Type B pancreatic cell (in vitro differentiated cells): ENCODE data around the gene NDUFA13. TPM values are rescaled to one million over a fixed set of nuclear protein-coding genes. Genes with fewer than 3 reads are reported as not detected.

Experiments
- DNase-seq: peaks from one replicate; pipeline ENCODE4 v3.0.0; 2021; ENCODE audit warnings: mixed read lengths; ENCODE audit not compliant: unreplicated experiment; ENCODE audit errors: extremely low spot score
- H3K27ac Mint-ChIP-seq: 2 replicates; pipeline ENCODE4 v1.8.0; 2021; ENCODE audit warnings: mild to moderate bottlenecking, mixed read lengths
- H3K27me3 Mint-ChIP-seq: 2 replicates; pipeline ENCODE4 v1.8.0; 2021; ENCODE audit warnings: mixed read lengths
- H3K36me3 Mint-ChIP-seq: 2 replicates; pipeline ENCODE4 v1.8.0; 2021; ENCODE audit warnings: mixed read lengths
- H3K4me1 Mint-ChIP-seq: one replicate; pipeline ENCODE4 v1.8.0; 2021; ENCODE audit warnings: mixed read lengths; ENCODE audit not compliant: unreplicated experiment
- H3K4me3 Mint-ChIP-seq: 2 replicates; pipeline ENCODE4 v1.8.0; 2021; ENCODE audit warnings: mild to moderate bottlenecking, mixed read lengths
- H3K9me3 Mint-ChIP-seq: 2 replicates; pipeline ENCODE4 v1.8.0; 2021; ENCODE audit warnings: mixed read lengths
- CTCF ChIP-seq: fragments of 200-600 bp; sonication (generic); conservative IDR thresholded peaks from 2 replicates; pipeline ENCODE4 v1.5.0; 2021; ENCODE audit warnings: antibody characterized with exemption, mild to moderate bottlenecking
- total RNA-seq: library from RNA; stranded (reverse); gene quantifications from 2 replicates; pipeline ENCODE4 v1.2.1, GENCODE V29; 2021; ENCODE audit warnings: low replicate concordance

The NDUFA13 gene
- total RNA-seq, 1 donor from 2014 or later: 396 TPM

- no peak overlapping the region for H3K4me3 Mint-ChIP-seq
- H3K4me1 Mint-ChIP-seq: no peaks in the 10 kb centered on the region
- TF ChIP-seq CTCF: no peak
- peaks cover 3% of the 10 kb centered on the region for H3K27me3 Mint-ChIP-seq
- no peaks in the 10 kb centered on the region for H3K36me3 Mint-ChIP-seq
- DNase-seq: no peak
- H3K27ac Mint-ChIP-seq: no peak overlapping the region
- H3K9me3 Mint-ChIP-seq: no peaks in the 10 kb centered on the region
Observed at GRCh38 chr19:19547674-19548336, 31.8 kb downstream of the NDUFA13 start.

- no peaks in the 10 kb centered on the region for H3K4me1 Mint-ChIP-seq
- DNase-seq: no peak
- no peaks in the 10 kb centered on the region for H3K9me3 Mint-ChIP-seq
- no peak overlapping the region for H3K27ac Mint-ChIP-seq
- TF ChIP-seq CTCF: no peak
- peaks cover 3% of the 10 kb centered on the region for H3K27me3 Mint-ChIP-seq
- H3K36me3 Mint-ChIP-seq: no peaks in the 10 kb centered on the region
- H3K4me3 Mint-ChIP-seq: no peak overlapping the region
Observed at GRCh38 chr19:19548915-19549759, 33.1 kb downstream of the NDUFA13 start.

GRCh38 chr19:19549804-19550464, 33.9 kb downstream of the NDUFA13 start:
- no peak for TF ChIP-seq CTCF
- H3K4me3 Mint-ChIP-seq: no peak overlapping the region
- DNase-seq: no peak
- H3K36me3 Mint-ChIP-seq: no peaks in the 10 kb centered on the region
- no peak overlapping the region for H3K27ac Mint-ChIP-seq
- peaks cover 3% of the 10 kb centered on the region for H3K27me3 Mint-ChIP-seq
- no peaks in the 10 kb centered on the region for H3K9me3 Mint-ChIP-seq
- no peaks in the 10 kb centered on the region for H3K4me1 Mint-ChIP-seq

GRCh38 chr19:19550485-19550929, 34.5 kb downstream of the NDUFA13 start:
- H3K4me3 Mint-ChIP-seq: no peak overlapping the region
- no peak for TF ChIP-seq CTCF
- no peaks in the 10 kb centered on the region for H3K9me3 Mint-ChIP-seq
- peaks cover 3% of the 10 kb centered on the region for H3K27me3 Mint-ChIP-seq
- H3K4me1 Mint-ChIP-seq: no peaks in the 10 kb centered on the region
- DNase-seq: no peak
- H3K36me3 Mint-ChIP-seq: no peaks in the 10 kb centered on the region
- H3K27ac Mint-ChIP-seq: no peak overlapping the region

- H3K36me3 Mint-ChIP-seq: no peaks in the 10 kb centered on the region
- H3K4me1 Mint-ChIP-seq: no peaks in the 10 kb centered on the region
- H3K27ac Mint-ChIP-seq: no peak overlapping the region
- H3K9me3 Mint-ChIP-seq: no peaks in the 10 kb centered on the region
- H3K4me3 Mint-ChIP-seq: no peak overlapping the region
- H3K27me3 Mint-ChIP-seq: peaks cover 3% of the 10 kb centered on the region
- DNase-seq: no peak
- TF ChIP-seq CTCF: no peak
Observed at GRCh38 chr19:19550972-19551852, 35.2 kb downstream of the NDUFA13 start.
